ES-I3 (cell line): ENCODE data around the gene JAG2.
"Not testable (repeated sequence)": the region's sequence is repeated elsewhere in the genome, so short reads cannot be mapped to it uniquely, and the experiment has no call there.

Experiments used
- H3K36me3 ChIP-seq: 2 replicates; pipeline ENCODE4 v1.6.1; 2013; ENCODE audit warnings: mild to moderate bottlenecking, low read length, control low read depth, moderate library complexity; ENCODE audit not compliant: insufficient read depth
- H3K4me1 ChIP-seq: 2 replicates; pipeline ENCODE4 v1.6.1; 2013; ENCODE audit warnings: mild to moderate bottlenecking, control low read depth, low read length; ENCODE audit not compliant: insufficient read depth
- H3K9ac ChIP-seq: 2 replicates; pipeline ENCODE4 v1.6.1; 2013; ENCODE audit warnings: low read depth, mild to moderate bottlenecking, low read length, moderate library complexity
- H3K9me3 ChIP-seq: 2 replicates; pipeline ENCODE4 v1.6.1; 2013; ENCODE audit warnings: mild to moderate bottlenecking, low read length, moderate library complexity; ENCODE audit not compliant: control insufficient read depth, insufficient read depth

JAG2 gene

DNA sequence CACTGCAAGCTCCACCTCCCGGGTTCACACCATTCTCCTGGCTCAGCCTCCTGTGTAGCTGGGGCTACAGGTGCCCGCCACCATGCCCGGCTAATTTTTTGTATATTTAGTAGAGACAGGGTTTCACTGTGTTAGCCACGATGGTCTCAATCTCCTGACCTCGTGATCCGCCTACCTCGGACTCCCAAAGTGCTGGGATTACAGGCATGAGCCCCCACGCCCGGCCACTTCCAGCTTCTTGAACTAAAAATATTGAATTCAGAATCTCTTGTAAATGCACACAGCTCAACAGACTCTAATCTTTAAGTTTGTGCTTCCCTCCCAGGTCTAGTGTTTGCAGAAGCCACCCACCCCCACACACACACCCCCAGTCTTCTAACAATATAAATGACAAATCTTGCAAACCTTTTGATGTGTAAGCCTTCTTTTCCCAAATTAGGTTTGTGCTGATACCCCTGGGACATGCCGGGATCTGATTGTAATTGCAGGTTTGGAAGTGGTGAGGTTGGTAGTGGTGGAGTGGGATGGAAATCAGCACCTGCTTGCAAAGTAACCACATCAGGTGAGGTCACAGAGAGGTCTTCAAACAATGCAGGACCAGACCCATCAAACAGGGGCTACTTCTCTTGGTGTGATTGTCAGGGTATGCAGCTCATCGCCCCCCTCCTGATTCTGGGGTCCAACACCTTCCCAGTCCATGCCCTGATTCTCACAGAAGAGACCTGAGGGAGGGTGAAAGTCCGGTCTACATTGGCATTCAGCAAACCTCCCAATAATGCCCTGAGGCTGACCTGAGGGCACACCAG lies 51.9 kb downstream of the JAG2 start:
- Histone ChIP-seq H3K4me1 (no peaks in the 10 kb centered on the region), H3K9me3 (no peaks in the 10 kb centered on the region; the same call in none of the 2 replicates), H3K36me3 (no peaks in the 10 kb centered on the region), H3K9ac (no peak overlapping the region)

DNA sequence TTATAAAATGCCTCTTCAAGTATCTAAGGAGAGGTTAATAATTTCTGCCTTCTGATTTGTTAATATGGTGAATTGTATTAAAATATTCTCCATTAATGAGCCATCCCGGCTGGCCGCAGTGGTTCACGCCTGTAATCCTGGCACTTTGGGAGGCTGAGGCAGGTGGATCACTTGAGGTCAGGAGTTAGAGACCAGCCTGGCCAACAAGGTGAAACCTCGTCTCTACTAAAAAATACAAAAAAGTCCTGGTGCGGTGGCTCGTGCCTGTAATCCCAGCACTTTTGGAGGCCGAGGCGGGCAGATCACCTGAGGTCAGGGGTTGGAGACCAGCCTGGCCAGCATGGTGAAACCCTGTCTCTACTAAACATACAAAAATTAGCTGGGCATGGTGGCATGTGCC lies 59.3 kb downstream of the JAG2 start:
- H3K9me3 ChIP-seq, H3K4me1 ChIP-seq: not testable (repeated sequence)

DNA sequence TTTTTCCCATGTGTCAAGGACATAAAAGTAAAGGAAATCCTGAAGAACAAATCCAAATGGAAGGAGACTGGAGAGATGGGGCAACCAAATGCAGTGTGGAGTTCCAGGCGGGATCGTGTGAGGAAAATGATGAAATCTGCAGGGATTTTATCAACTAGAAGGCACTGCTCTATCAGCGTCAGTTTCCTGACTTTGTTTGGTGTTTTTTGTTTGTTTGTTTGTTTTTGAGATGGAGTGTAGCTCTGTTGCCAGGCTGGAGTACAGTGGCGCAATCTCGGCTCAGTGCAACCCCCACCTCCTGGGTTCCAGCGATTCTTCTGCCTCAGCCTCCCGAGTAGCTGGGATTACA lies 60.1 kb downstream of the JAG2 start:
- 0 out of 2 replicates have a peak, but pooled peaks cover 3% of the 10 kb centered on the region for H3K9me3 ChIP-seq
- H3K36me3 ChIP-seq, result no peaks in the 10 kb centered on the region
- no peak overlapping the region for H3K9ac ChIP-seq
- no peaks in the 10 kb centered on the region for H3K4me1 ChIP-seq

More for the DNA sequence above, 59.3 kb downstream of the JAG2 start:
- H3K9ac ChIP-seq, H3K36me3 ChIP-seq: not testable (repeated sequence)

DNA sequence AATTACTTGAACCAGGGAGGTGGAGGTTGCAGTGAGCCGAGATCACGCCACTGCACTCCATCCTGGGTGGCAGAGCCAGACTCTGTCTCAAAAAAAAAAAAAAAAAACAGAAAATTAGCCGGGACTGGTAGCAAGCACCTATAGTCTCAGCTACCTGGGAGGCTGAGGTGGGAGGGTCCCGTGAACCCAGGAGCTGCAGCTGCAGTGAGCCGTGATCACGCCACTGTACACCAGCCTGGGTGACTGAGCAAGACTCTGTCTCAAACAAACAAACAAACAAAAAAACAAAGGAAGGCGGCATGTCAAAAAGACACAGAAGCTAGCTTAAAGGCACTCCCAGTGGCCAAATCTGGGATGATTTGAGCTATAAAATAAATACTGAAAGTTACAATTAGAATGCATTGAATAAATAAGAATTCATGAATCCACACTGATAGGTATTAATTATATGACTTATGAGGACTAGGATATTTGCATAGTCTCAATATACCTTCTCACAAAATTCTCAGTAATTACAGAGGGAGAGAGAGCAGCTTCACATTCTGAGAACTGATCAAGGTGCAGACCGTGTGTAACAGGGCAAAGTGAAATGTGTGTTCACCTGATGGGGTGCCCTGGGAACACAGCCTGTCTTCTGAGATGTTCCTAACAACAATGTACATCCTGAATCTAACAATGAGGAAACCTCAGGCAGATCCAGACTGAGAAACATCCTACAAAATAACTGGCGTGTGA lies 60.6 kb downstream of the JAG2 start:
- H3K36me3 ChIP-seq, result no peaks in the 10 kb centered on the region
- 0 out of 2 replicates have a peak, but pooled peaks cover 3% of the 10 kb centered on the region for H3K9me3 ChIP-seq
- H3K4me1 ChIP-seq, result no peaks in the 10 kb centered on the region
- H3K9ac ChIP-seq, result no peak overlapping the region

DNA sequence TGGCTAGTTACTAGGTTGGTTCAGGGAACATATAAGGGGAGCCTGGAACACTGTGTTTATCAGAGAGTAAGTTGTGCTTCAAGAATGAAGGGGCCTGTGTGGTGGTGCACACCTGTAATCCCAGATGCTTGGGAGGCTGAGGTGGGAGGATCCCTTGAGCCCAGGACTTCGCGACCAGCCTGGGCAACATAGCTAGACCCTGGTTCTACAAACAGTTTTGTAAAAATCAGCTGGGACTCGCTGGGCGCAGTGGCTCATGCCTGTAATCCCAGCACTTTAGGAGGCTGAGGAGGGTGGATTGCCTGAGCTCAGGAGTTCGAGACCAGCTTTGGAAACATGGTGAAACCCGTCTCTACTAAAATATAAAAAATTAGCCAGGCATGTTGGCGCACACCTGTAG lies 61.2 kb downstream of the JAG2 start:
- no peak overlapping the region for H3K9ac ChIP-seq
- H3K9me3 ChIP-seq, result 0 out of 2 replicates have a peak, but pooled peaks cover 3% of the 10 kb centered on the region
- no peaks in the 10 kb centered on the region for H3K36me3 ChIP-seq
- H3K4me1 ChIP-seq, result no peaks in the 10 kb centered on the region

DNA sequence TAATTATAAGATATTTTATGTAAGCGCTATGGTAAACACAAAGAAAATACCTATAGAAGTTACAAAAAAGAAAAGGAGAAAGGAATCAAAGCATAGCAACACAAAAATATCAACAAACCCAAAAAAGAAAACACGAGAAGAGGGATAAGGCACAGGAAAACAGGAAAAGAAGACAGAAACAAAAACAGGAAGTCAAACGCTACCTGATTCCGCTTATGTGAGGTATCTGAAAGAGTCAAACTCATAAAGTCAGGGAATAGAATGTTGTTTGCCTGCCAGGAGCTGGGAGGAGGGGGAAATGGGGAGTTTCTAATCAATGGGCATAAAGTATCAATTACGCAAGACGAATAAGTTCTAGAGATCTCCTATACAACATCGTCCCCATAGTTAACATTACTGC lies 63.4 kb downstream of the JAG2 start:
- Histone ChIP-seq H3K9me3 (0 out of 2 replicates have a peak, but pooled peaks cover 3% of the 10 kb centered on the region), H3K9ac (no peak overlapping the region), H3K36me3 (no peaks in the 10 kb centered on the region), H3K4me1 (no peaks in the 10 kb centered on the region)

DNA sequence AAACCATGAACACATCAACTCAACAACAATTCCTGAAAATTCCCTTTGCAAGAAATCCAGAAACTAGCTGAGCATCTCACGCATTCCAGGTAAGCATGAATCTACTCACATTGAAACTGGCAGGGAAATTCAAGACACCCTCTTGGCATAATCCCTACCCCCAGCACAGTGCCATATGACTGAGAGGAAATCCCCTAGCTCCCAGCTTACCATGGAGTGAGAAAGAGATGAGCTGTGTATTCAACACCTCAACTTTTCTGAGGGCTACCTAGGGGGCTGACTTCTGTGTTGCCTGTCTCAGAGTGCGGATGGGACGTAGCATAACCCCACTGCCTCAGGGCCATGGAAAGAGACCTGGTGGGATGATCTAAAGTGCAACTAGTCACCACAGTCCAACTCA lies 65.7 kb downstream of the JAG2 start:
- Histone ChIP-seq H3K9me3 (no peaks in the 10 kb centered on the region), H3K4me1 (no peaks in the 10 kb centered on the region), H3K9ac (no peak overlapping the region), H3K36me3 (no peaks in the 10 kb centered on the region)

DNA sequence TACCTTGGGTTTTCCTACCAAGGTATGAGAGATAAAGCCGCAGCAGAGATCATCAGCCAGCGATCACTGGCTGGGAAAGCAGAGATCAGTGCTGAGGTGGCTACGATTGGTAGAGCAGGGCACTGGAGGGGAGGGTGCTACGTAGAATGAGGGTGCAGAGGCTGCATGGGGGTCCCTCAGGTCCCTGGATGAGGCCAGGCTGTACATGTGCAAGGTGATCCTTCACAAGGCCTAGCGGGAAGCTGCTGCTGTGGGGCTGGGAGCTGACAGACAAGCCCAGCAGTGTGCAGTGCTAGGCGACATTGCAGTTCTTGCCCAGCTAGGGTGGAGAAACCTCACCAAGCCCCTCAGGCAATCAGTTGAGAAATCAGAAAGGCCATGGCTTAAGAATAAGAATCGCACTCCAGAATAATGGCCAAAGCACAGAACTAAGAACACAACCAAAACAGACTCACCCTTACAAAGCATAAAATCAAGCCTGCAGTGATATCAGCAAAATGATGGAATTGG lies 66.2 kb downstream of the JAG2 start:
- Histone ChIP-seq H3K4me1 (no peaks in the 10 kb centered on the region), H3K36me3 (no peaks in the 10 kb centered on the region), H3K9ac (no peak overlapping the region), H3K9me3 (no peaks in the 10 kb centered on the region)

DNA sequence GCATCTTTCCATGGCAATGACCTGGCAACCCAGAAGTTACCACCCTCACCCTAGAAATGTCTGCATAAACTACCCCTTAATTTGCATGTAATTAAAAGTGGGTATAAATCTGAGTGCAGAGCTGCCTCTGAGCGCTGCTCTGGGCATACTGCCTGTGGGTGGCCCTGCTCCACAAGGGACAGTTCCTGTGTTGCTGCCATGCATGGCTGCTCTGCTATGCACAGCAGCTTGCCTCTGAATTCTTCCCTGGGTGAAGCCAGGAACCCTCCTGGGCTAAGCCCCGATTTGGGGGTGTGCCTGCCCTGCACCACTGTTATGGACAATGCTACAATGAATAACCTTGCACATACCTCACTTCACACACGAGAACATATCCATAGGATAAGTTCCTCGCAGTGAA lies 67.7 kb downstream of the JAG2 start:
- Histone ChIP-seq H3K9ac (no peak overlapping the region), H3K9me3 (no peaks in the 10 kb centered on the region), H3K4me1 (no peaks in the 10 kb centered on the region), H3K36me3 (no peaks in the 10 kb centered on the region)

DNA sequence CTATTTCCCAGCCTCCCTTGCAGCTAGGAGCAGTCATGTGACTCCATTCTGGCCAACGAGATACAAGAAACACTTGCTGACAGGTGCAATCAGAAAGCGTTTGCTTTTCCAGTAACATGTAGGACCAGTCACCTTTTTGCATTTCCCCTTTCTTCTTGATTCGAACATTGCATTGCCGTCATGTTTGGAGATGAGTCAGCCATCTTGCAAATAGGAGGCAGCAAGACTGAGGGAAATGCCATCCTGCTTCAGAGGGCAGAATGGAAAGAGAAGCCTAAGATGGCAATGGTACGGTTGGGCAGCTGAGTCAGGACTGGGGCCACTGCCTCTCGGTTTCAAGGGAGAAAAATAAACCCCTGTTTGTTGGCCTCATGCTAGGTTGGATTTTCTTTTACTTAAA lies 68.8 kb downstream of the JAG2 start:
- Histone ChIP-seq H3K4me1 (no peaks in the 10 kb centered on the region), H3K9ac (no peak overlapping the region), H3K9me3 (no peaks in the 10 kb centered on the region), H3K36me3 (no peaks in the 10 kb centered on the region)

DNA sequence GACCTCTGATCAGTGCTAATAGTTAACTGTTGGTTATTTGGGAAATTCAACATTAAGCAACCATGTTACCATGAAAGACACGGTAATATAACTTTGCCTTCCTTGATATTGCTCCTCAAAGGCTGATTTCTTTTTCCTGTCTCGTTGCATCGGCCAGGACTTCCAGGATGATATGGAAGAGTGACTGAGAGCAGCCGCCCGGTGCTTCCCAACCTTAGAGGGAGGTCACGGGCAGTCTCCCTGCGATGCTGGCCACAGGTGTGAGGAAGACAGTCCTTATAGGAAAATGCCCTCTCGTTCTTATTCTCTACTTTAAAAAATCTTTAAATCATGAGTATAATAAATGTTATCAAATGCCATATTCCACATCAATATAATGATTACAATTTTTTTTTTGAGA lies 70.3 kb downstream of the JAG2 start:
- no peaks in the 10 kb centered on the region for H3K36me3 ChIP-seq
- H3K9ac ChIP-seq, result no peak overlapping the region
- H3K4me1 ChIP-seq, result no peaks in the 10 kb centered on the region; the same call in 1 of the 2 replicates
- no peaks in the 10 kb centered on the region for H3K9me3 ChIP-seq

DNA sequence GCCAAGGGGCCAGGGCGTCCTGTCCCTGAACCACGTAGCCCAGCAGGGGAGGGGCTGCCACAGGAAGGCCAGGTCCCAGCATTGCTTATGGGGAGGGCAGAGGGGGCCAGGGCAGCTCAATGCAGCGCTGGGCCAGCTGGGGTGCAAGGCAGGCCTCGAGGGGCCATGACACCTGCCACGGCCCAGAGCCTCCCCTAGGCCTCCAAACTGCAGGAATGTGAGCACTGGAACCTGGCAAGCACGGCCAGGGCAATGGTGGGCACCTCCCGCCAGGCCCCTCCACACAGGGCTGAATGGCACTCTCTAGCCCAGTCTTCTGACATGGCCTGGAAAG lies 70.8 kb downstream of the JAG2 start:
- no peak overlapping the region for H3K9ac ChIP-seq
- H3K36me3 ChIP-seq, result no peaks in the 10 kb centered on the region
- no peaks in the 10 kb centered on the region for H3K9me3 ChIP-seq
- no peaks in the 10 kb centered on the region; the same call in 1 of the 2 replicates for H3K4me1 ChIP-seq

DNA sequence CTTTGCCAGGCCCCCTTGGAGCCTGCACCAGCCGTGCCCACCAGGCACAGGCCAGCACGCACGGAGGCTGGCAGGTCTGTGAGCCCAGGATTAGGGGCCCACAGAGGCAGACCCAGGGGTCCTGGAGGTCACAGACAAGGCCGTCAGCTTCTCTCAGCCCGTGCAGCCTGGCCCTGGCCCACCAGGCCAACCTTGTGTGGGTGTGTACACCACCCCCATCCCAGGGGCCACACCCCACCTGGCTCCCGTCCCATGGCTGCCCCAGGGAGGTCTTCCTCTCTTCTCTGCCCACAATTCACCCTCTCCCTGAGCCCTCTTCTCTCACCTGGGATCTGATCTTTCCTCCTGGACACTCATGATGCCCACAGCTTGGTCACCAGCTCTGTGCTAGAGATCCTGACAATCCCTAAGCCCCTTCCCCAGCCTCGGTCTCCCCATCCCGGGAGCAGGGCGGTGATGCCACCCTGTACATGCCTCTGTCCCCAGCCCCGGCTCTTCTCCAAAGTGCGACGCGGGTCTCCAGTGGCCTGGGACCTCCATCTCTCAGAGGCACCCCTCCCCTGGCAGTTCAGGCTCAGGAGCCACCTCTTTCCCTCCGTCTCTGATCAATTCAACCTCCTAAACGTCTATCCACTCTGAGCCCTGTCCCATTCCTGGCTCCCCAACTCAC lies 72.2 kb downstream of the JAG2 start:
- Histone ChIP-seq H3K36me3 (no peaks in the 10 kb centered on the region), H3K9me3 (no peaks in the 10 kb centered on the region), H3K9ac (no peak overlapping the region), H3K4me1 (peaks cover 3% of the 10 kb centered on the region; the same call in 1 of the 2 replicates)

DNA sequence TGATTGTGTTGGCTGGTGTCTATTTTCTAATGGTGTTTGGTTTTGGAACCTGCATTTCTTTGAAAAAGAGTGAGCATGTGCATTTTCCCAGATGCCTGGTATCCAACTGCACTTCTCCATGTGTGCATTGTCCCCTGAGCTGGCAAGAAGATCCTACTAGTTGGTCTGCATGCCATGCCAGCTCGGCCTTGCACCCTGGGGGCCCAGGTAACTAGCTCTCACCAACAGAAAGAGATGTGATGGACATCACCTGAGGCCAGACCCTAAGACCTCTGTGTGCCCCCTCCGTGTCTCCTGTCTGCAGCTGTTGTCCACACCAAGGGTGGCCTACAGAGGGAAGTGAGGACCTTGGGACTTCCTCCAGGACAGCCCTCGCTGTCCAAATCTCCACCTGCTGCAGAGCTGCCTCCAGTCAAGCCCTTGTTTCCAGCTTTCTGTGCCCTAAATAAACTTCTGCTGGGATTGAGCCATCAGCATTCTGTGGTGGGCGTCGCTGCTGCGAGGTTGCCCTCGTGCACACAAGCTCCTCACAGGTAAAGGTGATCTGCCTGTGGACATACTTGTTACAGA lies 73.3 kb downstream of the JAG2 start:
- Histone ChIP-seq H3K9ac (no peak overlapping the region), H3K9me3 (no peaks in the 10 kb centered on the region), H3K36me3 (no peaks in the 10 kb centered on the region), H3K4me1 (peaks cover 8% of the 10 kb centered on the region; the same call in 1 of the 2 replicates)
